KMS-11 (cell line): ENCODE data around the gene ZNF879.

Source experiments
- H2AFZ ChIP-seq: fragments of 200-600 bp; sonication (generic); 2 replicates; pipeline ENCODE4 v1.6.1; 2016; ENCODE audit warnings: antibody characterized with exemption, mixed run types, low read depth
- H3K27ac ChIP-seq: fragments of 200-600 bp; sonication (generic); 2 replicates; pipeline ENCODE4 v1.6.1; 2016; ENCODE audit warnings: mild to moderate bottlenecking, mixed run types
- H3K27me3 ChIP-seq: fragments of 200-600 bp; sonication (generic); 2 replicates; pipeline ENCODE4 v1.6.1; 2017; ENCODE audit warnings: mild to moderate bottlenecking, low read depth, mixed run types, moderate library complexity; ENCODE audit not compliant: insufficient read depth
- H3K36me3 ChIP-seq: fragments of 200-600 bp; sonication (generic); 2 replicates; pipeline ENCODE4 v1.6.1; 2017; ENCODE audit warnings: mild to moderate bottlenecking, mixed run types; ENCODE audit not compliant: insufficient read depth
- H3K4me1 ChIP-seq: fragments of 200-600 bp; sonication (generic); 2 replicates; pipeline ENCODE4 v1.6.1; 2016; ENCODE audit warnings: mild to moderate bottlenecking, low read depth, mixed run types; ENCODE audit not compliant: poor library complexity, severe bottlenecking
- H3K4me2 ChIP-seq: fragments of 200-600 bp; sonication (generic); 2 replicates; pipeline ENCODE4 v1.7.0; 2016; ENCODE audit warnings: mild to moderate bottlenecking, mixed run types
- H3K4me3 ChIP-seq: fragments of 200-600 bp; sonication (generic); IDR thresholded peaks from 2 replicates; pipeline ENCODE4 v1.6.1; 2017; ENCODE audit warnings: low read depth, low read length, mixed read lengths; ENCODE audit not compliant: insufficient read depth
- H3K79me2 ChIP-seq: fragments of 200-600 bp; sonication (generic); 2 replicates; pipeline ENCODE4 v1.6.1; 2016; ENCODE audit warnings: low read depth, mixed run types; ENCODE audit not compliant: insufficient read depth
- H3K9ac ChIP-seq: fragments of 200-600 bp; sonication (generic); 2 replicates; pipeline ENCODE4 v1.6.1; 2016; ENCODE audit warnings: mild to moderate bottlenecking, mixed run types
- H4K20me1 ChIP-seq: fragments of 200-600 bp; sonication (generic); 2 replicates; pipeline ENCODE4 v1.6.1; 2016; ENCODE audit warnings: mild to moderate bottlenecking, mixed run types; ENCODE audit not compliant: insufficient read depth
- TF ChIP-seq, protein P1 (sequence below): fragments of 200-600 bp; sonication (generic); conservative IDR thresholded peaks from 2 replicates; pipeline ENCODE4 v1.6.1; 2017; ENCODE audit warnings: low read depth, mild to moderate bottlenecking, antibody characterized with exemption, low read length, moderate library complexity, mixed read lengths

Gene ZNF879

DNA sequence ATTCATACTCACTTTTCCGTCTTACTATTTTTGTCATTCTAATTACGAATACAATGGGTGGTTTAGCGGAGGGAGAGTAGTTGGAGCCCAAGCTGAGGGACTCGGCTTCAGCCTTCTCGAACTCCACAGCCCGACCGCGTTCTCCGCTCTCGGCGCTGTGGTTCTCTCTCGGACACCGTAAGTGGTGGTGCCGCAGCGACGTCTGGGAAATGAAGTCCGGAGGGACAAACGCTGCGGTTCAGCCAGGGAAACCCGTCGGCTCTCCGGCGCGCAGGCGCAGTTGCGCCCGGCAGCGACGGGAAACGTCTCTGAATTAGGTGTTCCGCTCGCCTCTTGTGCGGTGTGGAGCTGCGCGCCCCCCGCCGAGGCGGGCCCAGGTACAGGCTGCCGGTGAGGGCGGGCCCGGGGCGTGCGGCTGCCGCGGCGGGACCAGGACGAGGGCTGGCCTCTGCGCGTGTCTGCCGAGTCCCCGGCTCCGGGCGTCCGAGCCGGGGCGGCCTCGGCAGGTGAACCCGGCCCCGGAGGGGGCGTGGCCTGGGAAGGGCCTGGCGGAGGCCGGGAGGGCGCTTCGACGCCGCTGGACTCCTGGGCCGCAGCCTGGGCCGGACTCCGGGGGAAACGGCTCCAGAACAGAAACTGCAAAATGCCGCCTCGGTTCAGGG, at the start of gene ZNF879:
Gene ZNF879 (plus strand): TSS at position 277 of the 662 bp plus-strand sequence. CDS start 1,201 bp downstream, outside the sequence.
- H3K36me3 ChIP-seq = no peaks in the 10 kb centered on the region
- H3K27me3 ChIP-seq = no peaks in the 10 kb centered on the region
- H2AFZ ChIP-seq = no peak within 1 kb of the TSS
- TF ChIP-seq, protein P1, sequence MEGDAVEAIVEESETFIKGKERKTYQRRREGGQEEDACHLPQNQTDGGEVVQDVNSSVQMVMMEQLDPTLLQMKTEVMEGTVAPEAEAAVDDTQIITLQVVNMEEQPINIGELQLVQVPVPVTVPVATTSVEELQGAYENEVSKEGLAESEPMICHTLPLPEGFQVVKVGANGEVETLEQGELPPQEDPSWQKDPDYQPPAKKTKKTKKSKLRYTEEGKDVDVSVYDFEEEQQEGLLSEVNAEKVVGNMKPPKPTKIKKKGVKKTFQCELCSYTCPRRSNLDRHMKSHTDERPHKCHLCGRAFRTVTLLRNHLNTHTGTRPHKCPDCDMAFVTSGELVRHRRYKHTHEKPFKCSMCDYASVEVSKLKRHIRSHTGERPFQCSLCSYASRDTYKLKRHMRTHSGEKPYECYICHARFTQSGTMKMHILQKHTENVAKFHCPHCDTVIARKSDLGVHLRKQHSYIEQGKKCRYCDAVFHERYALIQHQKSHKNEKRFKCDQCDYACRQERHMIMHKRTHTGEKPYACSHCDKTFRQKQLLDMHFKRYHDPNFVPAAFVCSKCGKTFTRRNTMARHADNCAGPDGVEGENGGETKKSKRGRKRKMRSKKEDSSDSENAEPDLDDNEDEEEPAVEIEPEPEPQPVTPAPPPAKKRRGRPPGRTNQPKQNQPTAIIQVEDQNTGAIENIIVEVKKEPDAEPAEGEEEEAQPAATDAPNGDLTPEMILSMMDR = no peak
- no peaks in the 10 kb centered on the region for H3K4me1 ChIP-seq
- no peak within 1 kb of the TSS for H3K9ac ChIP-seq
- no peak within 1 kb of the TSS for H3K4me3 ChIP-seq
- H3K27ac ChIP-seq = no peak within 1 kb of the TSS
- H4K20me1 ChIP-seq = no peaks in the 10 kb centered on the region
- no peaks in the 10 kb centered on the region for H3K79me2 ChIP-seq
- no peak within 1 kb of the TSS for H3K4me2 ChIP-seq

DNA sequence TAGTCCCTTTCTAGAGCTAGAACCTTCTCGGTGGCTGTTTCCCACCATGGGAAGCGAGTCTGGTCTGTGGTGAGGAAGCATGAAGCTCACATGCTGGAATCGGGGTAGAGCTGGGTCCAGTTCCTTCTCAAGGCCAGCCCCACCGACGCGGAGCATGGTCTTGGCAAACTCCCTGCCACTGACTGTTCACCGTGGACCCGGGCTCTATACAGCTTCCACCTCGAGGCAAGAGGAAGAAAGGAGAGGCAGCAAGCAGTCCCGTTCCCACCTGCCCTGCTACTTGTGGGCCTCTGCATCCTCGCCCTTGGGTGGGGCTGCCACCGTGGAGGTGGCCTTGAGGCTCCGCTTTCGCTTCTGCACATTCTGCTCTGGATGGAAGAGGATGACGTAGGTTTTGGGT, 42.2 kb upstream of the ZNF879 start:
- Histone ChIP-seq H3K27ac (no peak overlapping the region), H3K4me3 (no peak overlapping the region), H4K20me1 (no peaks in the 10 kb centered on the region), H3K4me1 (no peaks in the 10 kb centered on the region), H3K9ac (no peak overlapping the region), H2AFZ (no peak overlapping the region), H3K36me3 (no peaks in the 10 kb centered on the region), H3K4me2 (no peak overlapping the region), H3K79me2 (no peaks in the 10 kb centered on the region), H3K27me3 (no peaks in the 10 kb centered on the region)
- TF ChIP-seq, protein P1 = no peak

DNA sequence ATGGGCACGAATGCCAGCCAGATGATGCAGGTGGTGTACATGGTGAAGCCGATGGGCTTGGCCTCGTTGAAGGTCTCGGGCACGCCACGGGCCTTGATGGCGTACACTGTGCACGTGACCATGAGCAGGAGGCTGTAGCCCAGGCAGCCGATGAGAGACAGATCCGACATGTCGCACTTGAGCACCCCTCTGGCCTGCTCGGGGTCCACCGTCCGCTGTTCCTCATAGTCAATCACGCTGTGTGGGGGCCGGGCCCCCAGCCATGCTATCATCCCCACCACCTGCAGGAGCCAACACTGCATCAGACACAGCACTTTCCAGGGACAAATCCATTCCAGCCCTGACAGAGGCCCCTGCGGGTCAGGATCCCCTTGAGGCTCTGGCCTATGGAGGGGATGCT, 40.7 kb upstream of the ZNF879 start:
- Histone ChIP-seq H3K4me3 (no peak overlapping the region), H4K20me1 (no peaks in the 10 kb centered on the region), H3K4me1 (no peaks in the 10 kb centered on the region), H3K79me2 (no peaks in the 10 kb centered on the region), H3K4me2 (no peak overlapping the region), H2AFZ (no peak overlapping the region), H3K9ac (no peak overlapping the region), H3K27ac (no peak overlapping the region), H3K27me3 (no peaks in the 10 kb centered on the region), H3K36me3 (no peaks in the 10 kb centered on the region)
- TF ChIP-seq, protein P1 = no peak

DNA sequence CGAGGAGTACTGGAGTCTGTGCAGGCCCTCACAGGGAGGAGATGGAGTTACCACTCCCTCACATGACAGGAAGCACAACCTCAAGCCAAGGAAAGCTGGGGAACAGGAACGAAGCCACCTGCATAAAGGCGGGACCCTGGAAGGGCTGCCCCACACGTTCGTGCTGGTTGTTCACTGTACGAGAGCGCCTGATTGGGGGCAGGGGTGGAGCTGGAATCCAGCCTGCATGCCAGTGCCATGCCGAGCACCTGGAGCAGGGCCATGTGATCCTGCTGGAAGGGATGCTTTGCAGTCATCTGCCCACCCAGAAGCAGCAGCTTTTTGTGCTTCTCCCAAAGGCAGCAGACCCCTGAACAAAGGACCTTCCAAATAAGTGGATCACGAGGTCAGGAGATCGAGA, 39.9 kb upstream of the ZNF879 start:
- TF ChIP-seq, protein P1 = no peak
- H3K4me3 ChIP-seq = no peak overlapping the region
- no peak overlapping the region for H3K9ac ChIP-seq
- no peaks in the 10 kb centered on the region for H3K27me3 ChIP-seq
- no peak overlapping the region for H2AFZ ChIP-seq
- no peak overlapping the region for H3K4me2 ChIP-seq
- H3K79me2 ChIP-seq = no peaks in the 10 kb centered on the region
- H3K27ac ChIP-seq = no peak overlapping the region
- no peaks in the 10 kb centered on the region for H4K20me1 ChIP-seq
- no peaks in the 10 kb centered on the region for H3K36me3 ChIP-seq
- H3K4me1 ChIP-seq = no peaks in the 10 kb centered on the region
